ENCODE data around the gene ARNT2. TPM values are rescaled to one million over a fixed set of nuclear protein-coding genes. Genes with fewer than 3 reads are reported as not detected.

The ARNT2 gene
- total and polyA plus RNA-seq, 12 donors, result 0.71 to 6.7 (median 4.0) TPM

- TF ChIP-seq CTCF (IDR thresholded peaks at IDR 0.05), result no peak
- intact Hi-C loops (cut with DNase I), result loop anchor here in 1 of 10 donors (10.0 kb wide), 1 partner anchor 337 kb away; no protein-coding TSS in a partner anchor
- Histone ChIP-seq H3K27me3 (peaks cover 0 to 5% (median 0%) of the 10 kb centered on the region in 7 donors), H3K4me1 (peaks cover 0 to 18% (median 5%) of the 10 kb centered on the region in 9 donors), H3K27ac (peak overlapping the region in 2 of 10 donors; percentile 11 to 52), H3K36me3 (no peaks in the 10 kb centered on the region), H3K4me3 (no peak overlapping the region), H3K9me3 (no peaks in the 10 kb centered on the region)
- no peak for DNase-seq
- 54 to 57% methylated on average over 4 of the region's 4 CpGs for WGBS, 2 donors
- peak in 1 of 8 donors; percentile 47 for ATAC-seq
Observed at GRCh38 chr15:80607287-80607980, 203.3 kb downstream of the ARNT2 start.

GRCh38 chr15:80608688-80609087 lies 204.5 kb downstream of the ARNT2 start:
- Histone ChIP-seq H3K4me1 (peaks cover 0 to 18% (median 5%) of the 10 kb centered on the region in 9 donors), H3K4me3 (no peak overlapping the region), H3K27me3 (peaks cover 0 to 3% (median 0%) of the 10 kb centered on the region in 7 donors), H3K36me3 (no peaks in the 10 kb centered on the region), H3K27ac (no peak overlapping the region), H3K9me3 (no peaks in the 10 kb centered on the region)
- no peak for DNase-seq
- TF ChIP-seq CTCF (IDR thresholded peaks at IDR 0.05), result no peak
- ATAC-seq, result no peak
- 55 to 79% methylated on average over 1 of the region's 1 CpG for WGBS, 2 donors
- intact Hi-C loops (cut with DNase I), result loop anchor here in 1 of 10 donors (10.0 kb wide), 1 partner anchor 336 kb away; no protein-coding TSS in a partner anchor

GRCh38 chr15:80609091-80609490 lies 204.9 kb downstream of the ARNT2 start:
- intact Hi-C loops (cut with DNase I), result loop anchor here in 1 of 10 donors (10.0 kb wide), 1 partner anchor 336 kb away; no protein-coding TSS in a partner anchor
- Histone ChIP-seq H3K27me3 (no peaks in the 10 kb centered on the region), H3K4me1 (peaks cover 0 to 18% (median 5%) of the 10 kb centered on the region in 9 donors), H3K9me3 (no peaks in the 10 kb centered on the region), H3K27ac (no peak overlapping the region), H3K36me3 (no peaks in the 10 kb centered on the region), H3K4me3 (no peak overlapping the region)
- no peak for ATAC-seq
- DNase-seq, result no peak
- 60 to 76% methylated on average over 4 of the region's 4 CpGs for WGBS, 2 donors
- TF ChIP-seq CTCF (IDR thresholded peaks at IDR 0.05), result no peak

GRCh38 chr15:80609512-80609946 lies 205.3 kb downstream of the ARNT2 start:
- DNase-seq (no peak), ATAC-seq (no peak)
- intact Hi-C loops (cut with DNase I), result loop anchor here in 1 of 10 donors (10.0 kb wide), 1 partner anchor 335 kb away; no protein-coding TSS in a partner anchor
- TF ChIP-seq CTCF (IDR thresholded peaks at IDR 0.05), result no peak
- WGBS, 2 donors, result 64 to 68% methylated on average over 4 of the region's 4 CpGs
- no peaks in the 10 kb centered on the region for H3K36me3 ChIP-seq
- H3K27ac ChIP-seq, result no peak overlapping the region
- peaks cover 0 to 18% (median 5%) of the 10 kb centered on the region in 9 donors for H3K4me1 ChIP-seq
- H3K27me3 ChIP-seq, result no peaks in the 10 kb centered on the region
- H3K4me3 ChIP-seq, result no peak overlapping the region
- H3K9me3 ChIP-seq, result no peaks in the 10 kb centered on the region
